Adrenal gland (tissue), 12 donors: Measurements from ENCODE around the gene KCP. TPM values are rescaled to one million over a fixed set of nuclear protein-coding genes. Genes with fewer than 3 reads are reported as not detected.

ENCODE experiments used
- DNase-seq, 7 donors: peaks; one replicate each; pipeline ENCODE4 v3.0.0-alpha.2; 2019 to 2020
- H3K27ac ChIP-seq, 5 donors: fragments of 200-600 bp; sonication (generic) in 4 of 5; 1 replicate in 3 of 5; 2 replicates in 2 of 5; pipeline versions ENCODE4 v1.5.1 to v1.8.0; 2016 to 2020; ENCODE audit warnings: mild to moderate bottlenecking in 1 of 5
- H3K27me3 ChIP-seq: fragments of 200-600 bp; 2 replicates; pipeline ENCODE4 v1.8.0; 2021
- H3K36me3 ChIP-seq, 2 donors: fragments of 200-600 bp; replicated peaks in 1 of 2; 1 replicate in 1 of 2; 2 replicates in 1 of 2; pipeline versions ENCODE4 v1.5.1 to v1.8.0; 2018 to 2022
- H3K4me1 ChIP-seq, 2 donors: fragments of 200-600 bp; replicated peaks in 1 of 2; 1 replicate in 1 of 2; 2 replicates in 1 of 2; pipeline versions ENCODE4 v1.5.1 to v1.8.0; 2018 to 2021
- H3K4me3 ChIP-seq, 4 donors: fragments of 200-600 bp; sonication (generic) in 3 of 4; one replicate each; pipeline ENCODE4 v1.5.1; 2016 to 2018
- H3K9me3 ChIP-seq, 3 donors: fragments of 200-600 bp; sonication (generic) in 1 of 3; replicated peaks in 1 of 3; 1 replicate in 2 of 3; 2 replicates in 1 of 3; pipeline versions ENCODE4 v1.5.1 to v1.8.0; 2016 to 2021
- CTCF ChIP-seq, 6 experiments: fragments of 450-650 bp in 4 of 6; fragments of 200-600 bp in 2 of 6; sonication (generic) in 1 of 6; IDR thresholded peaks; 1 replicate in 5 of 6; 2 replicates in 1 of 6; pipeline versions ENCODE4 v1.5.1 to v1.8.0; 2016 to 2021; ENCODE audit warnings: antibody characterized with exemption in 6 of 6, mild to moderate bottlenecking in 2 of 6, moderate library complexity in 1 of 6
- POLR2A ChIP-seq, 2 donors: fragments of 450-650 bp; IDR thresholded peaks; one replicate each; pipeline ENCODE4 v1.6.1; 2017; ENCODE audit warnings: antibody characterized with exemption in 2 of 2, mild to moderate bottlenecking in 2 of 2, moderate library complexity in 1 of 2
- whole genome bisulfite sequencing, 4 donors: extraction: QIAGEN DNeasy Blood & Tissue Kit in 2 of 4; methylation state at CpG; one replicate each; pipeline versions ENCODE4 v1.1.5 to v1.1.7; 2013 to 2017; 5-methylcytosine and 5-hydroxymethylcytosine counted together
- intact Hi-C, 2 donors: fragments of 100-400 bp; cut with DNase I; formaldehyde crosslinking; loops; one replicate each; pipeline versions ENCODE4 v1.14.1 to v1.15.0; 2022 to 2023
- polyA plus RNA-seq, 3 donors: library from polyadenylated mRNA; stranded (reverse); fragments of 200-250 nt in 2 of 3; fragments of 350-450 nt in 1 of 3; fragmentation: Illumina TruSeq in 1 of 3; extraction: RNeasy Lipid Tissue Mini Kit (QIAGEN cat#74804) in 1 of 3; gene quantifications; one replicate each; pipeline ENCODE4 v1.2.3, GENCODE V29; 2013 to 2014
- total RNA-seq, 9 donors: library from RNA; depleted of rRNA in 4 of 9; stranded (reverse); fragments of >200 nt in 4 of 9; fragments of 120-200 nt in 1 of 9; fragmentation: NEBNext Ultra II Directional in 1 of 9; extraction: Animal tissue kit (Norgen Biotek cat#: 25700) in 1 of 9; gene quantifications; one replicate each; pipeline versions ENCODE4 v1.1.0 to v1.2.4, GENCODE V29; 2013 to 2023
- donor health status: healthy with polysubstance abuse.
- donor health status: Bipolar disorder and iron deficiency.
- donor health status: DM: yes; HTN: yes; CAD: no.
- donor health status: DM: no; HTN: no; CAD: no.
- donor health status: DM: no; HTN: no; CAD: no.
- donor health status: DM: yes; HTN: yes; CAD: no.

Gene KCP
- total and polyA plus RNA-seq, 12 donors, result 0.11 to 8.0 (median 0.37) TPM; not detected in 3

- DNase-seq, result no peak
- 86 to 90% (median 88%) methylated on average over 11 to 19 of the region's 19 CpGs for WGBS, 4 donors
- Histone ChIP-seq H3K9me3 (no peaks in the 10 kb centered on the region), H3K4me1 (no peaks in the 10 kb centered on the region), H3K36me3 (no peaks in the 10 kb centered on the region), H3K27ac (no peak overlapping the region), H3K4me3 (no peak overlapping the region), H3K27me3 (no peaks in the 10 kb centered on the region)
- intact Hi-C loops, result no loop called here
- no peak for TF ChIP-seq CTCF (IDR thresholded peaks at IDR 0.05)
- TF ChIP-seq POLR2A (IDR thresholded peaks at IDR 0.05), result no peak
These were observed 64.5 kb downstream of the KCP start for GRCh38 chr7:128845987-128846386.

GRCh38 chr7:128845475-128845874 lies 65.0 kb downstream of the KCP start:
- no peak overlapping the region for H3K27ac ChIP-seq

GRCh38 chr7:128844777-128845311 lies 65.7 kb downstream of the KCP start:
- 89 to 95% (median 94%) methylated on average over 15 to 25 of the region's 25 CpGs for WGBS, 4 donors
- no peak for DNase-seq
- Histone ChIP-seq H3K4me1 (no peaks in the 10 kb centered on the region), H3K36me3 (no peaks in the 10 kb centered on the region), H3K4me3 (no peak overlapping the region), H3K27me3 (no peaks in the 10 kb centered on the region), H3K9me3 (no peaks in the 10 kb centered on the region), H3K27ac (no peak overlapping the region)
- intact Hi-C loops, result no loop called here
- TF ChIP-seq CTCF (IDR thresholded peaks at IDR 0.05), result no peak

More at GRCh38 chr7:128845475-128845874, 65.0 kb downstream of the KCP start:
- no peaks in the 10 kb centered on the region for H3K9me3 ChIP-seq
- no peaks in the 10 kb centered on the region for H3K36me3 ChIP-seq
- 78 to 89% (median 80%) methylated on average over 5 of the region's 5 CpGs for WGBS, 4 donors
- no peaks in the 10 kb centered on the region for H3K4me1 ChIP-seq
- H3K4me3 ChIP-seq, result no peak overlapping the region
- no peaks in the 10 kb centered on the region for H3K27me3 ChIP-seq
- no peak for DNase-seq
- intact Hi-C loops, result no loop called here
- TF ChIP-seq POLR2A (IDR thresholded peaks at IDR 0.05), result no peak
- TF ChIP-seq CTCF (IDR thresholded peaks at IDR 0.05), result no peak

- WGBS, 4 donors, result 88 to 96% (median 90%) methylated on average over 6 to 17 of the region's 17 CpGs
- TF ChIP-seq CTCF (IDR thresholded peaks at IDR 0.05), result no peak
- no peak for TF ChIP-seq POLR2A (IDR thresholded peaks at IDR 0.05)
- Histone ChIP-seq H3K36me3 (no peaks in the 10 kb centered on the region), H3K4me1 (no peaks in the 10 kb centered on the region), H3K4me3 (no peak overlapping the region), H3K27me3 (no peaks in the 10 kb centered on the region), H3K9me3 (no peaks in the 10 kb centered on the region), H3K27ac (no peak overlapping the region)
- intact Hi-C loops, result no loop called here
- DNase-seq, result no peak
These were observed 66.4 kb downstream of the KCP start for GRCh38 chr7:128843938-128844621.
